ENCODE measurements around the gene UXS1. TPM values are rescaled to one million over a fixed set of nuclear protein-coding genes. Genes with fewer than 3 reads are reported as not detected.

UXS1 gene
- total RNA-seq, 1 donor from 2014 or later, result 68.3 TPM

DNA sequence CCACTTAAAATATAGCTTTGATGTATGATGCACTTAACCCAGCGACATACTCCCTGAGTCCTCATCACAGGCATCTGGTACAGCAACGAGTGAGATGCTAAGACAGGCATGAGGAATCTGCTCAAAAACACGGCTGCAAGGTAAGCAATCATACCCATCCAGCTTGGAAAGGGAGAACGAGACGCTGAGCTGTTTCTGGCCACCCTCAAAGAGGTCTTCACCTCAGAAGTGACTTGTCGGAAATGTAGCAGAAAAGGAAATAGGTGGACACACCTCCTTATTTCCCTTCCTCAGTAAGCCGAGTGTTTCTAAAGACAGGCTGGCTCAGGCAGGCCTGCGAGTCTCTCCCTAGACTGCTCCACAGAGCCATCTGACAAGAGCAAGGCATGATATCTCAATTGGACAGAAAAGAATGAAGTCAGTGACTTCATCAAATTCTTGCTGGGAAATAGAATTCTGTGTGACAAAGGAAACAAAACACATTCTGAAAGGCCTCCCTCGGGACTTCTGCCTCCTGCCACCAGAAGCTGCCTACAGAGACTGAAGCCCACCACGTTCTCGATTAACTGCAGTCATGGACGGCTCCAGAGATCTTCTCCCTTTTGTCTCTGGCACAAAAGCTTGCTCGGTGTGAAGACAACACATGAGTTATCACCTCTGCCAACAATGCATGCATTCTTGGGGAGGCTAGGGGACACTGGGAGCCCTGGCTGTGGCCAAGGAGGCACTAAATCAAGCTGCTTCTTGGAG lies 84.3 kb downstream of the UXS1 start:
- no peak for DNase-seq
- no peaks in the 10 kb centered on the region for H3K9me3 Mint-ChIP-seq (ENCODE audit: unreplicated experiment)
- no peaks in the 10 kb centered on the region for H3K27me3 Mint-ChIP-seq (ENCODE audit: unreplicated experiment)
- peak overlapping the region; percentile 63 for H3K27ac Mint-ChIP-seq (ENCODE audit: unreplicated experiment)
- peaks cover 8% of the 10 kb centered on the region for H3K36me3 Mint-ChIP-seq (ENCODE audit: unreplicated experiment)
- H3K4me3 Mint-ChIP-seq (ENCODE audit: unreplicated experiment), result no peak overlapping the region
- H3K4me1 Mint-ChIP-seq (ENCODE audit: low read depth, unreplicated experiment), result peaks cover 2% of the 10 kb centered on the region
- TF ChIP-seq, protein P1, sequence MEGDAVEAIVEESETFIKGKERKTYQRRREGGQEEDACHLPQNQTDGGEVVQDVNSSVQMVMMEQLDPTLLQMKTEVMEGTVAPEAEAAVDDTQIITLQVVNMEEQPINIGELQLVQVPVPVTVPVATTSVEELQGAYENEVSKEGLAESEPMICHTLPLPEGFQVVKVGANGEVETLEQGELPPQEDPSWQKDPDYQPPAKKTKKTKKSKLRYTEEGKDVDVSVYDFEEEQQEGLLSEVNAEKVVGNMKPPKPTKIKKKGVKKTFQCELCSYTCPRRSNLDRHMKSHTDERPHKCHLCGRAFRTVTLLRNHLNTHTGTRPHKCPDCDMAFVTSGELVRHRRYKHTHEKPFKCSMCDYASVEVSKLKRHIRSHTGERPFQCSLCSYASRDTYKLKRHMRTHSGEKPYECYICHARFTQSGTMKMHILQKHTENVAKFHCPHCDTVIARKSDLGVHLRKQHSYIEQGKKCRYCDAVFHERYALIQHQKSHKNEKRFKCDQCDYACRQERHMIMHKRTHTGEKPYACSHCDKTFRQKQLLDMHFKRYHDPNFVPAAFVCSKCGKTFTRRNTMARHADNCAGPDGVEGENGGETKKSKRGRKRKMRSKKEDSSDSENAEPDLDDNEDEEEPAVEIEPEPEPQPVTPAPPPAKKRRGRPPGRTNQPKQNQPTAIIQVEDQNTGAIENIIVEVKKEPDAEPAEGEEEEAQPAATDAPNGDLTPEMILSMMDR (IDR thresholded peaks at IDR 0.05; ENCODE audit: partially characterized antibody, unreplicated experiment), result no peak

DNA sequence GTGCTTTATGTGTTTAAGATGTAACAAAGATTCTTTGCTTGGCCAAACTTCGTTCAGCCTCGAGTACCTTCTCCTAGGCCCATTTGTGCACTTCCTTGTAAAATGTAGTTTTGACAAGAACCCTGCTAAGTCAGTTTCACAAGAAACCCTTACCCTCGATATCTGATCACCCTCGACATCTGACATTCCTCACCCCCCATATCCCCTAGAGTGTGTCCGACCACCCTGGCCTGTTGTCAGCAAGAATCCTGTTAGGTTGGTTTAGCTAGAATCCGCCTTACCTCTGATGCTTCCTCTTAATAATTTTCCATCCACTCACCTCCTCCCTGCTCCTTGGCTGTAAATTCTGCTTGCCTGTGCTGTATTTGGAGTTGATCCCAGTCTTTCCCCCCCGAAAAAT lies 85.3 kb downstream of the UXS1 start:
- no peak for DNase-seq
- Mint-ChIP-seq H3K27me3 (ENCODE audit: unreplicated experiment) (no peaks in the 10 kb centered on the region), H3K9me3 (ENCODE audit: unreplicated experiment) (no peaks in the 10 kb centered on the region), H3K36me3 (ENCODE audit: unreplicated experiment) (peaks cover 8% of the 10 kb centered on the region), H3K4me1 (ENCODE audit: low read depth, unreplicated experiment) (peaks cover 2% of the 10 kb centered on the region), H3K27ac (ENCODE audit: unreplicated experiment) (no peak overlapping the region), H3K4me3 (ENCODE audit: unreplicated experiment) (no peak overlapping the region)
- TF ChIP-seq, protein P1 (IDR thresholded peaks at IDR 0.05; ENCODE audit: partially characterized antibody, unreplicated experiment), result no peak

DNA sequence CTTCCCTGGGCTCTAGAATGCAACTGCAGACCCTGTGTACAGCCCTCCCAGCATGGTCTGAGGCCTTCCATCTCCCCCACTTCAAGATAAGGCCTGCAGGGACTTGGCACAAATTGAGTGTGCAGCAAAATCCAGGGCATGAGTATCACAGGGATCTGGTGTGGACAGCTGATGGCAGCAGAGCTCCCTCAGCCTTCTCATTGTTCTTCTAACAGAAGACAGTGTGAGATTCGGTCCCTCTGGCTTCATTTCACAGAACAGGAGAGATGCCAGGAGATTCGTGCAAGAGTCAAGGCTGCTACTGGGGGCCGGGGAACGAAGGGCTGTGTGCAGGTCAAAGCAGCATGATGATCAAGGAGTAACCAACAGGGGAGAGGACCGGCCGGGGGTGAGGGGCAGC lies 85.8 kb downstream of the UXS1 start:
- H3K9me3 Mint-ChIP-seq (ENCODE audit: unreplicated experiment), result no peaks in the 10 kb centered on the region
- peaks cover 8% of the 10 kb centered on the region for H3K36me3 Mint-ChIP-seq (ENCODE audit: unreplicated experiment)
- peaks cover 3% of the 10 kb centered on the region for H3K4me1 Mint-ChIP-seq (ENCODE audit: low read depth, unreplicated experiment)
- no peaks in the 10 kb centered on the region for H3K27me3 Mint-ChIP-seq (ENCODE audit: unreplicated experiment)
- no peak overlapping the region for H3K27ac Mint-ChIP-seq (ENCODE audit: unreplicated experiment)
- no peak overlapping the region for H3K4me3 Mint-ChIP-seq (ENCODE audit: unreplicated experiment)
- TF ChIP-seq, protein P1 (IDR thresholded peaks at IDR 0.05; ENCODE audit: partially characterized antibody, unreplicated experiment), result no peak
- DNase-seq, result no peak

DNA sequence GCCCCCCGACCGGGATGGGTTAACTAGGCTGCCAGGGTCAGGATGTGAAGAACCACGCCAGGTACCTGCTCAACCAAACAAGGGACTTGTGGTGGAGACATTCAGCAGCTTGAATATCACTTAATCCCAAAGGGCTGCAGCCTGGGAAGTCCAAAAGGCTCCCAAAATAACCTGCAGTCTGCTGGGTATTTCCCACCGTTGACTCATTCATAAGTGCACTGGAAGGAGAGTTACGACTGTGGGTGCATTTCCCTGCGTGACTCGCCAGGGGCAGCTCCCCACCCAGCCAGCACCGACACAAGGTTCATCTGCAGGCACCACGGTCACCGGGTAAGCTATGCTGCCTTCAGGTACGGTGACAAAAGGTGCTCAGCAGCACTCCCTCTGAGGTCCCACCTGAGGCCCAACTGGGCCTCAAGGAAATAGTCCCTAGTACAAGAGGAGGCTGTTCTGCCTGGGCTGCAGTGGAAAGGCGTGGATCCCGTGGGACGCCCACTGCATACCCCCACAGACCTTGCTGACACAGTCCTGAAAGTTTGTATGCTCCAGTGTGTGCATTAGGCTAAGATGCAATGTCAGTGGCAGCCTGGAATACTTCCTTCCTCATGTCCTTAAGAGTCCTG lies 86.5 kb downstream of the UXS1 start:
- H3K36me3 Mint-ChIP-seq (ENCODE audit: unreplicated experiment), result peaks cover 8% of the 10 kb centered on the region
- TF ChIP-seq, protein P1 (IDR thresholded peaks at IDR 0.05; ENCODE audit: partially characterized antibody, unreplicated experiment), result no peak
- no peak overlapping the region for H3K4me3 Mint-ChIP-seq (ENCODE audit: unreplicated experiment)
- peaks cover 2% of the 10 kb centered on the region for H3K9me3 Mint-ChIP-seq (ENCODE audit: unreplicated experiment)
- peaks cover 8% of the 10 kb centered on the region for H3K4me1 Mint-ChIP-seq (ENCODE audit: low read depth, unreplicated experiment)
- DNase-seq, result no peak
- H3K27me3 Mint-ChIP-seq (ENCODE audit: unreplicated experiment), result no peaks in the 10 kb centered on the region
- H3K27ac Mint-ChIP-seq (ENCODE audit: unreplicated experiment), result no peak overlapping the region

Measured in glutamatergic neuron (in vitro differentiated cells).